Neural cell (in vitro differentiated cells): ENCODE measurements around the gene FHL2.

Experiments used
- CTCF ChIP-seq: fragments of 450-650 bp; IDR thresholded peaks from 2 replicates; pipeline ENCODE4 v1.5.1; 2014; ENCODE audit warnings: antibody characterized with exemption, mild to moderate bottlenecking, moderate library complexity; ENCODE audit not compliant: poor library complexity, severe bottlenecking
- EZH2 ChIP-seq: fragments of 200-600, 300-800 bp; shearing (Covaris generic), sonication (generic); IDR thresholded peaks from 2 replicates; pipeline ENCODE4 v1.6.1; 2014; ENCODE audit warnings: antibody characterized with exemption, low read length, borderline replicate concordance, mild to moderate bottlenecking; ENCODE audit not compliant: insufficient read depth, poor library complexity, severe bottlenecking

- TF ChIP-seq CTCF (no peak), EZH2 (no peak)
Observed at GRCh38 chr2:105336786-105337121, 62.1 kb downstream of the FHL2 start.
